Ovary (tissue), 9 donors: ENCODE results near the gene CCDC33. TPM values are rescaled to one million over a fixed set of nuclear protein-coding genes. Genes with fewer than 3 reads are reported as not detected.

Experiments
- DNase-seq, 5 donors: peaks; one replicate each; pipeline ENCODE4 v3.0.0-alpha.2; 2019 to 2020
- H3K27ac ChIP-seq, 2 donors: fragments of 200-600 bp; one replicate each; pipeline versions ENCODE4 v1.5.1 to v1.8.0; 2019 to 2022
- H3K27me3 ChIP-seq: fragments of 200-600 bp; one replicate; pipeline ENCODE4 v1.8.0; 2022
- H3K36me3 ChIP-seq: fragments of 200-600 bp; sonication (generic); one replicate; pipeline ENCODE4 v1.5.1; 2019
- H3K4me1 ChIP-seq: one replicate; pipeline ENCODE4 v1.8.1; 2013; ENCODE audit warnings: mild to moderate bottlenecking, moderate library complexity; ENCODE audit not compliant: insufficient read depth
- H3K4me3 ChIP-seq: fragments of 200-600 bp; sonication (generic); one replicate; pipeline ENCODE4 v1.5.1; 2017
- H3K9me3 ChIP-seq, 2 donors: fragments of 200-600 bp in 1 of 2; sonication (generic) in 1 of 2; one replicate each; pipeline versions ENCODE4 v1.5.1 to v1.8.1; 2013 to 2019; ENCODE audit warnings: mild to moderate bottlenecking in 1 of 2, moderate library complexity in 1 of 2
- CTCF ChIP-seq, 3 donors: fragments of 450-650 bp in 2 of 3; fragments of 200-600 bp in 1 of 3; IDR thresholded peaks; one replicate each; pipeline versions ENCODE4 v1.5.1 to v1.8.0; 2016 to 2022; ENCODE audit warnings: antibody characterized with exemption in 3 of 3, mild to moderate bottlenecking in 1 of 3
- EP300 ChIP-seq: sonication (generic); formaldehyde crosslinking; IDR thresholded peaks from one replicate; pipeline ENCODE4 v1.6.1; 2017; ENCODE audit warnings: antibody characterized with exemption
- POLR2A ChIP-seq: fragments of 450-650 bp; IDR thresholded peaks from one replicate; pipeline ENCODE4 v1.6.1; 2017; ENCODE audit warnings: antibody characterized with exemption, mild to moderate bottlenecking, moderate library complexity
- WGBS, 3 donors: extraction: QIAGEN DNeasy Blood & Tissue Kit in 1 of 3; methylation state at CpG; one replicate each; pipeline versions ENCODE4 v1.1.5 to v1.1.7; 2013 to 2017; 5-methylcytosine and 5-hydroxymethylcytosine counted together
- intact Hi-C, 4 donors: fragments of 100-400 bp; cut with DNase I; formaldehyde crosslinking; loops; one replicate each; pipeline versions ENCODE4 v1.11.0 to v1.15.1; 2022 to 2023
- polyA plus RNA-seq, 2 donors: library from polyadenylated mRNA; stranded (reverse); fragments of 200-250 nt in 1 of 2; fragments of 350-450 nt in 1 of 2; fragmentation: Illumina TruSeq in 1 of 2; extraction: RNeasy Lipid Tissue Mini Kit (QIAGEN cat#74804) in 1 of 2; gene quantifications; one replicate each; pipeline ENCODE4 v1.2.3, GENCODE V29; 2013 to 2014
- total RNA-seq, 7 donors: library from RNA; depleted of rRNA in 2 of 7; stranded (reverse); fragments of >200 nt in 2 of 7; fragmentation: NEBNext Ultra II Directional in 3 of 7; extraction: Animal tissue kit (Norgen Biotek cat#: 25700) in 3 of 7; gene quantifications; one replicate each; pipeline versions ENCODE4 v1.1.0 to v1.2.4, GENCODE V29; 2016 to 2023
- donor health status: DM: no; HTN: no; CAD: no; lungs with moderate emphysema.
- donor health status: DM: no; HTN: no; CAD: no.
- donor health status: Bipolar disorder and iron deficiency.
- donor health status: DM: yes; HTN: yes; CAD: no.
- donor health status: DM: no; HTN: no; CAD: no.
- donor health status: DM: yes; HTN: yes; CAD: no.

CCDC33 gene
- total and polyA plus RNA-seq, 9 donors = 0.10 to 24.7 (median 1.9) TPM; not detected in 3

- H3K4me1 ChIP-seq = no peaks in the 10 kb centered on the region
- no peak overlapping the region for H3K27ac ChIP-seq
- H3K9me3 ChIP-seq = no peaks in the 10 kb centered on the region
- intact Hi-C loops = no loop called here
- no peaks in the 10 kb centered on the region for H3K36me3 ChIP-seq
- 79 to 91% (median 88%) methylated on average over 5 of the region's 5 CpGs for WGBS, 3 donors
- no peaks in the 10 kb centered on the region for H3K27me3 ChIP-seq
- H3K4me3 ChIP-seq = no peak overlapping the region
- no peak for DNase-seq
- TF ChIP-seq CTCF (IDR thresholded peaks at IDR 0.05) = no peak
- TF ChIP-seq EP300 = no peak
- no peak for TF ChIP-seq POLR2A
Observed at GRCh38 chr15:74209560-74209958, 26.6 kb upstream of the CCDC33 start.

GRCh38 chr15:74209997-74210671 is 26.0 kb upstream of the CCDC33 start:
- intact Hi-C loops = no loop called here
- no peaks in the 10 kb centered on the region for H3K27me3 ChIP-seq
- TF ChIP-seq EP300 (no peak), CTCF (IDR thresholded peaks at IDR 0.05) (no peak)
- no peaks in the 10 kb centered on the region for H3K4me1 ChIP-seq
- no peaks in the 10 kb centered on the region for H3K9me3 ChIP-seq
- no peak overlapping the region for H3K4me3 ChIP-seq
- H3K27ac ChIP-seq = no peak overlapping the region
- H3K36me3 ChIP-seq = no peaks in the 10 kb centered on the region
- WGBS, 3 donors = 25 to 31% (median 27%) methylated on average over 4 of the region's 4 CpGs
- DNase-seq = no peak

GRCh38 chr15:74210729-74211128 is 25.4 kb upstream of the CCDC33 start:
- H3K4me3 ChIP-seq = no peak overlapping the region
- no peaks in the 10 kb centered on the region for H3K4me1 ChIP-seq
- intact Hi-C loops = no loop called here
- H3K27me3 ChIP-seq = no peaks in the 10 kb centered on the region
- H3K9me3 ChIP-seq = no peaks in the 10 kb centered on the region
- H3K27ac ChIP-seq = no peak overlapping the region
- TF ChIP-seq CTCF (IDR thresholded peaks at IDR 0.05) (no peak), POLR2A (no peak), EP300 (no peak)
- no peaks in the 10 kb centered on the region for H3K36me3 ChIP-seq
- DNase-seq = no peak

- 91 to 100% (median 100%) methylated on average over 1 of the region's 1 CpG for WGBS, 3 donors
- intact Hi-C loops = no loop called here
- no peaks in the 10 kb centered on the region for H3K36me3 ChIP-seq
- TF ChIP-seq CTCF (IDR thresholded peaks at IDR 0.05) (no peak), POLR2A (no peak), EP300 (no peak)
- H3K27me3 ChIP-seq = no peaks in the 10 kb centered on the region
- H3K27ac ChIP-seq = no peak overlapping the region
- no peak for DNase-seq
- no peaks in the 10 kb centered on the region for H3K4me1 ChIP-seq
- no peaks in the 10 kb centered on the region for H3K9me3 ChIP-seq
- no peak overlapping the region for H3K4me3 ChIP-seq
Observed at GRCh38 chr15:74211656-74212055, 24.5 kb upstream of the CCDC33 start.
